ENCODE results near the gene MBD3L5.
"Not testable (repeated sequence)": the region's sequence is repeated elsewhere in the genome, so short reads cannot be mapped to it uniquely, and the experiment has no call there.

MBD3L5 gene

GRCh38 chr19:7054635-7055368 is 24.4 kb downstream of the MBD3L5 start:
- DNase-seq = not testable (repeated sequence)

- DNase-seq = not testable (repeated sequence)
Observed at GRCh38 chr19:7055679-7056078, 25.3 kb downstream of the MBD3L5 start.

- DNase-seq = not testable (repeated sequence)
Observed at GRCh38 chr19:7056371-7056770, 26.0 kb downstream of the MBD3L5 start.

- not testable (repeated sequence) for DNase-seq
Observed at GRCh38 chr19:7058576-7058975, 28.2 kb downstream of the MBD3L5 start, which contains the start of gene MBD3L3. MBD3L3 (minus strand) TSS chr19:7058676; CDS start chr19:7058605, 71 bp downstream.

- DNase-seq = not testable (repeated sequence)
Observed at GRCh38 chr19:7059977-7060376, 29.6 kb downstream of the MBD3L5 start.

- no peak for DNase-seq
Observed at GRCh38 chr19:7063339-7063738, 33.0 kb downstream of the MBD3L5 start.

- no peak for DNase-seq
Observed at GRCh38 chr19:7063764-7064418, 33.5 kb downstream of the MBD3L5 start.

GRCh38 chr19:7067122-7067521 is 36.7 kb downstream of the MBD3L5 start:
- not testable (repeated sequence) for DNase-seq

GRCh38 chr19:7067716-7068115 is 37.3 kb downstream of the MBD3L5 start:
- DNase-seq = no peak

- DNase-seq = no peak
Observed at GRCh38 chr19:7068599-7068998, 38.2 kb downstream of the MBD3L5 start.

GRCh38 chr19:7069042-7069903 is 38.9 kb downstream of the MBD3L5 start, which contains the start of gene ZNF557:
ZNF557 (plus strand) TSS chr19:7069703; CDS start chr19:7075075, 5,372 bp downstream.
- peak; percentile 77 for DNase-seq

- no peak for DNase-seq
Observed at GRCh38 chr19:7069904-7070226, 39.5 kb downstream of the MBD3L5 start.

- no peak for DNase-seq
Observed at GRCh38 chr19:7072541-7072940, 42.2 kb downstream of the MBD3L5 start.

GRCh38 chr19:7074705-7075282 is 44.4 kb downstream of the MBD3L5 start:
- DNase-seq = no peak

GRCh38 chr19:7076151-7076550 is 45.8 kb downstream of the MBD3L5 start:
- no peak for DNase-seq

GRCh38 chr19:7078008-7078407 is 47.6 kb downstream of the MBD3L5 start:
- DNase-seq = no peak
